HG02840 (cell line): ENCODE measurements around the gene CDK6.

Source experiments
- ATAC-seq: cut with Tn5 transposase; IDR thresholded peaks from one replicate; pipeline ENCODE4 v1.9.1; 2021; ENCODE audit warnings: mild to moderate bottlenecking, moderate library complexity, moderate number of reproducible peaks; ENCODE audit not compliant: unreplicated experiment, low FRiP score

The CDK6 gene

DNA sequence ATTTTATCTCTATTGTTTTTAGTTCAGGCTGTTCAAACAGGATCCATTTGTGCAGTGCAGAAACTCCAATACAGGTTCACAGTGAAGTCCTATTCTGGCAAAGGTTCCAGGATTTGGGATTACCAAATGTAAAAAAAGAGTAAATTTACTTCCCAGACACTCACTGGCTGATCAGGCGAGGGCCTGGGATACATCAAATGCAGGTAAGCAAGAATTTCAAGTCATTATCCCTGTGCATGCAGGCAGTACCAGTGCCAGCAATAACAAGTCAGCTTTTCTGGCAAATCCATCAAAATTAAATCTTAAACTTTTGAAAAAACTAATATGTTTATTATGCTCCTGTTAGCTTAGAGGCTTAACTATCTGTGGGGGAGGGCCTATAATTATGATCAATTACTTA, 6.3 kb downstream of the CDK6 start:
- ATAC-seq = no peak

DNA sequence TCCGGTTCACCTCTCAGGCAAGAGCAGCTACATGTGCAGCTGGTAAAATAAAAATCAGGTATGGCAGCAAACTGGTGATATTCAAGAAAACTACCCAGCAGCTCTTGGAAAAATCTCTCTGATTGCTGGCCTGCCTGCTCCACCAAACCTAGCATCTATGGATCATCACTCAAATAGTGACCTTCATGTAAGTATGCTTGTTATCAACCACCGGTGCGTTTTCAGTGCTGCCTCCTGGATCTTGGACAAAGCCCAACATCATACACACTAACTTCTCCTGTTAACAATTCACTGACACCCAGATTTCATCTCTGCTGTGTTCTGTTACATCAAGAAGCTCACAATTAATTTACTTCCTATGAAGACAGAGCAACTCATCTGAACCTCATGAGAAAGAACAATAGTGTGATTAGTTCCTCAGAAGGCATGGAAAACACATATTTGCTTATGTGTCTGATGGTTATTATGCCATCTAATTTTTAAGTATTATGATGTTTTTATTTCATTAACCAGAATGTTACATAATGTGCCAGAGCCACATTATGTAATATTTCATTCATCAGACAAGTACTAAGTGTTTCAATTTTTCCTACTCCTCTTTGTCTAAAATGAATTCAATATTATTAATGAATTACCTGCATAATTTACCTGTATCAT, 8.8 kb downstream of the CDK6 start:
- no peak for ATAC-seq

DNA sequence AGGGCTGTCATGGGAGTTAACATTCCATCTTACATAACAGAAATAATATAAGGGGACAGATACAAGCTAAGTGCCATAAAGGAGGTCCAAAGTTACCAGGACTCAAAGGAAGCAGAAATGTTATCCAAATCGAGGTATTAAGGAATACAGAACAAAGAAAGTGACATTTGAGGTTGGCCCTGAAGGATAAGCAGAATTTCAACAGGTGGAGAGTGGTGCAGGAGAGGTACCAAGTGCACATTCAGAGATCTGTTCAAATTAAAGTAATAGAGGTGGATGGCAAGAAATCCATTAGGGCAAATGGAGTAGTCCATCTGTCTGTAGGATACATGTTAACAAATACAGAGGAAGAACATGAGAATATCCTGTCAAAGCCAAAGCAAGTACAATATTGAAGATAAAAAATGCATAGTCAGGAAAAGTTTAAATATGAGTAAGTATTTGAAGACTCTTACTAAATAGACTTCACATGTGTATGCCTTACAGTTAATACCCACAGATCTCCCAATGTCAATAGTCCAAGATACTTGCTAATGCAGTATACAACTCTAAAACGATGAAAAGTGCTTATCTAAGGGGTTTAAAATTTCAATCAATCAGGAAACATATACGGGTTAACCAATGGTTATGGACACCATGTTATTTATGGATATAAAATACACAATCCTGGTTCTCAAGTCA, 10.0 kb downstream of the CDK6 start:
- no peak for ATAC-seq

DNA sequence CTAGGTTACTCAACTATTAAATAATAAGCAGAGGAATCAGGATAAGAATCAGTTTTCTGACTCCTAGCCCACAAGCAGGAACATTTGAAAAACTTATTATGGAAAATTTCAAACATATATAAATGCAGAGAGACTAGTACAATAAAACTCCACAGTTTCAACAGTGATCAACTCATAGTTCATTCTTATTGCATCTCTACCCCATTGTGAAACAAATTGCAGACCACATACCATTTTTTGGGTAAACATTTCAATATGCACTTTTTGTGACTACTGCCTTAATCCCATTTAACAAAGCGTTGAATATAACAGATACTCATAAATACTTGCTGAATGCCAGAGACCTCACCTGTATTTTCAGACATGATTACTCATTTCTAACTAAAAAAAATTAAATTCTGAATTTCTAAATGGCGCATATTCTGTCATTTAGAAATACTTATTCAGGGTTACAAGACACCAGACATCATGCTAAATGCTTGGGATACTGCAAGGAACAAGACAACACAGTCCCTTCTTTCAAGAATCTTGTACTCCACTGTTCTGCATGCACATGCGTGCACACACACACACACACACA, 11.4 kb downstream of the CDK6 start:
- ATAC-seq = no peak

DNA sequence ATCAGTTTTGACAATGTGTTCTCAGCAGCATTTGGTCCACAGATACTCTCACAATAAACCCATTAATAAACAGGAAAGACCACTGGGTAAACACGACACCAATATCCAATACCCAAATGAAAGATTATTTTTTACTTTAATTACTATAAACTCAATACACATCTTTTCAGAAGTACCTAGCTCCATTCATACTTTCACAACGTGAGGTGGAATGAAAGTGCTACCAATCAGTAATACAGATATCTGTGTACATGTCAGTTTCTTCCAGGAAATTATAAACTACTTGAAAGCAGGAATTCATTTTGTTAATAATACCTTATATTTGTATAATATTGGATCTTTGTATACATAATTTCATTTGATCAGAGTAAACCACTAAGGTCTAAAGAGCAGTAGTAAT, 11.9 kb downstream of the CDK6 start:
- no peak for ATAC-seq

DNA sequence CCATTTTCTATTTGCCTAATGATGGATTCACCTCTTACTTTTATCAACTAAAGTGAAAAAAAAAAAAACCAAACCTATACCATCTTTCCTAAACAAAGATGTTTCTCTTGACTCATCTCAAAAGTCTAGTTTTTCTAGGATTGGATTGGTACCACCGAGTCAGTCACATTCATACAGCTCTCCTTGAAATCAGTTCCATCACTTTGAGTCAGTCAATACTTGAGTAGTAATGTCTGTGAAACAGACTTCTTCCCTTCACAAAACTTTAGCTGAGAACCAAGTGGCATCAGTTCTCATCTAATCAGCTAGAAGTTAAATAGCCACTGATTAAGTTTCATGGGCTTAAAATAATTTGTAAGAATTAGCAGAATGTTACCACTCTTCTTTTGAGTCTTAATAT, 13.3 kb downstream of the CDK6 start:
- no peak for ATAC-seq

DNA sequence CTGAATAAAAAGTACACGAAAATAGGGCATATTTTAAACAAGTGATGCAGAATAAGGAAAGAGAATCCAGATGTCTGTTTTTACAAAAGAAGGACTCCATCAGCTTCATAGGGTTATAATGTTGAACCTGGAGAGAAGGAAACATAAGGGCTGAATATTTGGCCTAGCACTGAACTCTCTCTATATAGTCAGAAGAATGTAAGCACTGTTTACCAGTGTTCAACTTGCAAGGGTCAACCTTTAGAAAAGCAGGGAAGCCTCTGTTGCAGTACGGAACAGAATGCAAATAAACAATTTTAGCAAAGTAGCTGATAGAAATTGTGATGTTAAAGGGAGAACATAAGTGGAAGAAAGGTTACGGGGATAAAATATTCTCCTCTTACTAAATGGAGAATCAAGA, 16.2 kb downstream of the CDK6 start:
- no peak for ATAC-seq

DNA sequence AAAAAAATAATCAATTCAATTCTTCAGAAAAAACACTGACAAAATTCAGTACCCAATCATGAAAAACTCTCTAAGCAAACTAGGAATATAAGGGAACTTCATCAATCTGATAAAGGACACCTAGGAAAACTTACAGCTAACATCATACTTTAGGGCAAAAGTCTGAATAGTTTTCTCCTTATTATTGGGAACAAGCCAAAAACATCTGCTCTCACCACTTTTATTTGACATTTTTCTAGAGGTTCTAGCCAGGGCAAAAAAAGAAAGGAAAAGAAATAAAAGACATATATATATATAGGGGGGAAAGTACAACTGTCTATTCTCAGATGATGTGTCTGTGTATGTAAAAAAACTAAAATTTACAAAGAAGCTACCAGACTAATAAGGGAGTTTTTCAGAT, 19.0 kb downstream of the CDK6 start:
- no peak for ATAC-seq

DNA sequence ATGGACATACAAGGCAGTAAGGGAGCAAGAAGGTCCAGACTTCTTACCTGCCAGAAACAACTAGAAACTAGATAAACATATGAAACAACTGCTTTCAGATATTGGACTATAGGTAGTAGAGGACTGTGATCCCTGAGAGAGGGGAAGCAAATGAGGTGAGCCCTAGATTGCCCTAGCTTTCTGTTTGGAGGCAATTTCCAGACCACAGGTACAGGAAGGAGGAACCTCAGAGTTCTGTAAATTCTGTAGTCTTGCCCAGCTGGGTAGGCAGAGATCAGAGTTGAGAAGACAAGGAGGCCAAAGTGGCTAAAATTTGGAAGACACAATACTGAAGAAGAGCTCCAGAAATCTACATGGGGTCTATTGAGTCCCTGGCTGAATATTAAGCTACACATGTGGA, 21.0 kb downstream of the CDK6 start:
- no peak for ATAC-seq

DNA sequence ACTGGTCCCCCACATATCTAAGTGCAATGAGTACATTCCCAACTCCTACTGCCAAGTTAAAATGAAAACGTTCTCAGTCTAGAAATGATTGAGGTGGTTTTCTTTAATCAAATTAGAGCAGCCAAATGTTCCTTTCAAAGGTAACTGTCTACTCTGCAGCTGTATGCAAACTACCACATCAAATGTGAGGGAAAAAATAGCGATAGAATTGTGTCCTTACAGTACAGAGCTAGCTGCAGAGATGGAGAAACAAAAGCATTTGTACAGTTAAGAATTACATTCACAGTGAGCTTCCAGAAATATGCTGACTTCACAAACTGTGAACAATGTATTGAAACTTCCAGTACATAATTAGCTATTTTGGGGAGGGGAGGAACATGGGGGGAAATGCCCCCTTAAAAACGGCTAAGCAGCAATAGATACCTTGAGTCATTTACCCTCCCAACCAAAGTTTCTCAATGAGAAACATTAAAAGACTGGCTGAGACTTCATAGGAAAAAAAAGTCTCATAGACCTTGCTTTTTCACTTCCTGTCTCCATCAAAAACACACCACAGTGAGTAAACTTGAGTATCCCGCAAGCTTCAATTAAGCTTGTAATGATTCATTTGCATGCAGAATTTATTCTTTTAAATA, 22.9 kb downstream of the CDK6 start:
- ATAC-seq = peak; percentile 69

DNA sequence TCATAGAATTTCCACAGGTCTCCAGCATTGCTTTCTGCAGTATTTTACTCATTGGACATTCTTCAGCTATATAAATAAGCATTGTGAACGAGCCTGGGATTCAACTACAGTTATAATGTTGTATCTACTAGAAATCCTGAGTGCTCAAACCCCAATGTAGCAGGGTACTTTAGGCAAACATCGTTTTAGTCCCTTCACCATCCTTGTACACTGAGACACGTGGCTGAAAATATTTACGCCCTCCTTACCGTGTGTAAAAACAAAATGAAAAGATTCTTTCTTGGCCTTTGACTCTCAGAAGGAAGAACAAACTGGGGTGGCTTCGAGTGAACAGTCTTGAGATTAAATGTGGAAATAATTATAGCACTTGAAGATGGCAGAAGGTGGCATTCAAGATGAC, 25.2 kb downstream of the CDK6 start:
- ATAC-seq = no peak

DNA sequence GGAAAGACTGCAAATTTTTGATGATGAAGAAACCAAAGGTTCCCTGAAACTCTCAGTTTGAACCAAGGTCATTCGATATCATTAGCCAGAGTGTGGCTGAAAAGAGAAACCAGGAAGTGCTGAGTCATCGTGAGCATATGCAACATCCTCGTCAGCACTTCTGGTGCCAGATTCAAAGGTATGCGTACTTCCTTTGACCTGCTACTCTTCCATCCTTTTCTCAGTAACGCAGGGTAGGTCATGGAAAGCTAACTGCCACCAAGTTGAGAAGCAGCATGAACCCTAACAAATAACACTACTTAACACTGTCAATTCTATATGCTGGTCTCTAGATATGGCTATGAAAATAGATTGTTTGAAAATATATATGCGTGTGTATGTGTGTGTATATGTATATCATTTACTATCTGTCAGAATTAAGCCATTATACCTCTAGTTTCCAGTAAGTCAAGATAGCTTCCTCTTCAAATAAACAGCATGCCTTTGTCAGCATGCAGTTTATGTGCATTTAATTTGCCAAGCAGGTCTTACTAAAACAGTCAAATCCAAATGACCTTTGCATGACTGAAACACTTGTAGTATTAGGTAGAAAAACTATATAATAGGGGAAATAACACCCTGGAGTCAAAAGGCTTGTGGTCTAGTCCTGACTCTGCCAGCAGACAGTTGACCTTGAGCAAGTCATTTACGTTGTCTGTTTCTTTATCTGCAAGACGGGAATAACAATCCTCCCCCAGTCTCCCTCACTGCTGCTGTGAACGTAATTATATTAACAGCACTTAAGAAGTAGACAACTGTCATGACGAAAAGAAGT, 26.4 kb downstream of the CDK6 start:
- ATAC-seq = peak; percentile 66

DNA sequence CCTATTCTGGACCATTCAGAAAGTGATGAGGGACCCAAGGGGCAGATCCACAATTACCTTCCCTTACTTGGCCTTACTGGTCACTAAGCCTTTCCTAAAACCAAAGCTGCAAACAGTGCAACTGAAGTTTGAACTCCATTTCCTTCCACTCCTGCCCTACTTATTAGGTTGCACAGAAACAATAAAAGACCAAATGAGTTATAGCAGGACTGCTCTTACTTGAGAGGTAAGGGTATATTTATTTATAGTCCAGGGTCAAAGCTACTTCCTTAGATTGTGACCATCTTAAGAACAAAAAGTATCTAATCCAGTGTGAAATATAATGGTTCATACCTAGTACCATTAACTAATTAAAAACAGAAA, 27.0 kb downstream of the CDK6 start:
- peak; percentile 21 for ATAC-seq

DNA sequence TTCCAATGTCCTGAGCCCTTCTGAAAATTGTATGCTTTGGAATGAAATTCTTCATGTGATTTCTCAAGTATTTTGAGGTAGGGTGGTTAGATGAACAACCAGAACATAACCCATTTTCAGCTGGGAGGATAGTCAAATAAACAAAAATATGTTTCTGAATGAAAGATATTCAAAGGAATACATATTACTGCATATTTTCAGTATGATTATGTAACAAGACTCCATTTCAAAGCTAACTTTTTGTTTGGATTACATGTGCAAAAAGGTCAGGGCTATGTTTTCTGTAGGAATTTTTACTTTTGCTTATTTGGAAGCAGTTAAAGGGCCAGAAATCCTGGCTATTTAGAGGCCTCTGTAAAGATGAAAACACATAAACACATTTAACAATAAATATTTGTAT, 27.7 kb downstream of the CDK6 start:
- ATAC-seq = no peak

DNA sequence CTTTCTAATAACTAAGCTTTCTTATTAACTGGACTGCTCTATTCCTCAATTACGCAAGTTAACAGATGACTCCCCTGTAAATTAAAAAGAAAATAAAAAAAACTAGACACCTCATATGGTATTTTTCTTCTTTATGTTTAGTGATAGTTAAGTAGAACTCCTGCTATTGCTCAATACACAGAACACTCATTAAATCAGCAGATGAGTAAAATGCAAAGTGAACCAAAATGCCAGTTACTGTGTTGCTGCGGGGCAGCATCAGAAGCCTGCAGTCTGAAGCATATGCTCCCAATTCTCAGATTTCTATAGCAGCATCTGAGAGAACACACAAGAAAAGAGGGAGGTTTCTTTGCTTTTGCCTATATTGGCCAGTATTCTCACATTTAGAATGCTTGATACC, 28.4 kb downstream of the CDK6 start:
- no peak for ATAC-seq

DNA sequence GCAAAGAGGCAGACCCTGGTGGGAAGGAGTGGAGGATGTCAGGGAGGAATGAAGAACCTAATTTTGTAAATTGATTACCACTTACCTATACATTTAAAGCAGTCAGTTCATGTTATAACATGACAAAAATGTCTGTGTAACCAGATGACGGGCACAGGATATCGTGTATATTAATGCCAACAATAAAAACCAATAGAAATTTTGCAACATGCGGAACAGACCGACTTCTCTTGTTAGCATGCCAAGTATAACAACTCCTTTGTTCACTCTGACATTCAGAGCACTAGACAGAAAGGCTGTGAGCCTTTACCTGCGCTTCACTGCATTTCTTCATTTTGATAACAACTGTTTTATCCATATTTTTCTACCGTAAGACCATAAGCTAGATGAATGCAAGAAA, 29.9 kb downstream of the CDK6 start:
- ATAC-seq = no peak

DNA sequence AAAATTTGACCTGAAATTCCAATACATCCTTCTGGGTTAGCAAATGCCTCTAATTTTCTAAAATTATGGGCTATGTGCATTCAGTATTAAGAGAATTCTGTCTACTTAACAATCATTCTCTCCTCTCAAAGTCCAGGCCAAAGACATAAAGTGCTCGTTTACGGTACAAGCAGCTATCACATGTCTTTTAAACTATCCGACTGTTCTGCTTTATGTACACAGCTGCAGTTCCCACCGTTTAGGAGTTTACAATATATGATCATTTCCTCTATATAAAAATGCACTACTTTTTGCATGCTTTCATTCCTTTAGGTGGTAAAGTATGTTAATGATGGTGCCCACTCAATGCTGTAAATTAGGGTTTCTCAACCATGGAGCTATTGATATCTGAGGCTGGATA, 34.0 kb downstream of the CDK6 start:
- no peak for ATAC-seq

DNA sequence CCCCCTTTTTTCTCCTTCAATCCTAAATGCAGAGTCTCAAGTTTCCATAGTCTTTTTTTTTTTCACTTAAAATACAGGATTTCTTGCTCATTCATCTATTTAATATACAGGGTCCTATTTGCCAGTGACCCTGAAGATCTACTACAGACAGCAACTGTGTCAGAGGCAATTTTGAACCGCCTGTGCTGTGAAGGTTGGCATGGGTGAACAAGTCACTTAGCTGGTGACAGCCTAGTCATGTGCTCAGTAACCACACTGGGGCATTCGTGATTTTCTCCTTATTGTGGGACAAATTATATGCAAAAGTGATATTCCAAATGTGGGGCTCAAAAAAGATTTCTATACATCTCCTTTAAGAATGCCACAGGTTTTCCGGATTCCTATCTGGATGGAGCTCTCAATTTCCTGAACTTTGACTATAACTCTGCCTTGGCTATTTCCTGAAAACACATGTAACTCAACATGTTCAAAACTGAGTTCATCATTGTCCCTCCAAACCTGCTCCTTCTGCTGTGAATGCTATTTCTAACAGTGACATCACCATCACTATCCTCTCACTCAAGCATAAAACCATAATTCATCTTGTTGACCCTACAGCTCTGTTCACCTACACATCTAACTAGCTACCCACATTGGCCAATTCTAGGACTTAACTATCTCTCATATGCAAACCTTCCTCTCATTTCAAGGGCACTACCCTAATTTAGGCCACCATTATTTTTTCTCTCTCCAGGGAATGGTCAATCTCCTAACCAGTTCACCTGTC, 36.7 kb downstream of the CDK6 start:
- no peak for ATAC-seq

DNA sequence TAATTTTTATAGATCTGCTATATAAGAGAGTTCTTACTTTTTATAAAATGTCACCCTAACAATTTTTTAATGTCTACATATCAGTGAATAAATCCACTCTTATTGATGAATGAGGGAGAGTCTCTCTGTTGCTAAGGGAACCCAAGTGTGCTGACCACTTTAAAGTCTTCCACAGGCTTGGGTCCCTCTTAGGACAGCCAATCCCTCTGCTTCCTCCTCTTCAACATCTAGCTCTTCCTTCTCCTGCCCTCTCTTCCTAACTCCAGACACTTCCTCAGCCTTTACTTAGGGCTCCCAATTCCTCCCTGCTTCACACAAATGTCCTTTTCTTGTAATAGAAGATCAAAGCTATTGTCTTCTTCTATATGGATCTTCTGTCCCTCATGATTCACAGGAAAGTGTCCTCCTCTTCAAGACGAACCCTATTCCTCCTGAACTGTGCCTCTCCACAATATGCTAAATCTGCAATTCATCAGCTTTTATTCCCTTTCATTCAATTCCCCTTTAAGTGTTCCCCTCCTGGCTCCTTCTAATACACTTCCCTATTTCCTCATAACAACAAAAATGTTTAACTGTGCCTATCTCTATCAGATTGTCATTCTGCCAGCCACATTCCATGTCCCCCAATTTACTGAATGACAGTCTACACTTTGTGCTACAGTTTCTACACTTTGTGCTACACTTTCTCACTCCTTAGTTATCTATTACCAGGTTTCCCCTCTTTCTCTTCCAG, 37.7 kb downstream of the CDK6 start:
- no peak for ATAC-seq

DNA sequence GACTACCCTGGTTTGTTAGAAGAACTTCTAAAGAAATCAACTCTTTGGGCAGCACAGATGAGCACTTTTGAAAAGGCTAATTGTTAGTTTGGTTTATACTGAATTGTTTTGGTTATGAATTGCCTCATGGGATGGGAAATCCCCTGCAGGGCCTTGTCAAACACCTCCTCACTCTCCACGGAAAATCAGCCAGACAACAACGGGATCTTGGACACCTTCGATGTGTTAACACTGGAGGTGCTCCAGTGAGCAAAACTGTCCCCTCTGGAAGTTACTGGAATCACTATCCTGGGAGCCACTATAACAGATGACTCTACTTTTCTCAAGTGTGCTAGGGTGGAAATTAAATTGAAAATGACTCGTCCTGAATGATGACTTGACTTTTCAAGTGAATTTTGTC, 38.7 kb downstream of the CDK6 start:
- no peak for ATAC-seq
